ENCODE results near the gene KPTN. TPM values are rescaled to one million over a fixed set of nuclear protein-coding genes. Genes with fewer than 3 reads are reported as not detected.

The KPTN gene
- total RNA-seq, 4 donors from 2014 or later = 3.5 to 9.0 (median 5.9) TPM

GRCh38 chr19:47521473-47522180, 37.6 kb upstream of the KPTN start:
- intact Hi-C loops (cut with DNase I; ENCODE audit: low total_unique reads) = loop anchor here (10.0 kb wide), 1 partner anchor 73 kb away; no protein-coding TSS in a partner anchor
- WGBS, 2 donors = 58 to 68% methylated on average over 20 of the region's 20 CpGs
- TF ChIP-seq CTCF (IDR thresholded peaks at IDR 0.05) (no peak), POLR2A (IDR thresholded peaks at IDR 0.05) (no peak)
- H3K4me3 ChIP-seq (ENCODE audit: low read depth, poor library complexity, severe bottlenecking) = no peak overlapping the region
- no peak for DNase-seq (ENCODE audit: low spot score in 2 of 2)

DNA sequence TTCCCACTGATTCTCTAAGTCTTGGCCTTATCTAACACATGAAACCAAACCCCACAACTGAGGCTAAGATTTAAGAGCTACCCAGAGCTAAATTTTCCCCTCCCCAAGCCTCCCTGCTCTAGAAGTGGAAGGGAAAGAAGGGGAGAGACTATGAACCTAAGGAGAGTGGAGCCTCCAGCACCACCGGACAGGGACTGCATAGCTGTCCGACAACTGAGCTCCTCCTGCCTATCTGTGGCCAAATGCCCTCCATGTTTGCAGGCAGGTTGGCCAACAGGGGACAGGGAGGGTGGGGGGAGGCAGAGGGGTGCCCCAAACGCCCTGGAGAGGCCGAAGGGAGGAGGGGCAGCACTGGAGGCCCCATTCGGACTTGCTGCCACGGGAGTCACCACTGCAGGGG, 36.8 kb upstream of the KPTN start:
- TF ChIP-seq CTCF (IDR thresholded peaks at IDR 0.05) = no peak
- 81 to 85% methylated on average over 2 to 6 of the region's 6 CpGs for WGBS, 2 donors
- DNase-seq (ENCODE audit: low spot score in 2 of 2) = no peak
- H3K4me3 ChIP-seq (ENCODE audit: low read depth, poor library complexity, severe bottlenecking) = no peak overlapping the region
- intact Hi-C loops (cut with DNase I; ENCODE audit: low total_unique reads) = loop anchor here (10.0 kb wide), 1 partner anchor 74 kb away; no protein-coding TSS in a partner anchor

GRCh38 chr19:47520343-47520806, 36.4 kb upstream of the KPTN start:
- no peak overlapping the region for H3K4me3 ChIP-seq (ENCODE audit: low read depth, poor library complexity, severe bottlenecking)
- no peak for DNase-seq (ENCODE audit: low spot score in 2 of 2)
- WGBS, 2 donors = 80 to 86% methylated on average over 10 of the region's 10 CpGs
- intact Hi-C loops (cut with DNase I; ENCODE audit: low total_unique reads) = loop anchor here (10.0 kb wide), 1 partner anchor 74 kb away; no protein-coding TSS in a partner anchor
- no peak for TF ChIP-seq POLR2A (IDR thresholded peaks at IDR 0.05)
- TF ChIP-seq CTCF (IDR thresholded peaks at IDR 0.05) = no peak

GRCh38 chr19:47518854-47519253, 34.8 kb upstream of the KPTN start:
- intact Hi-C loops (cut with DNase I; ENCODE audit: low total_unique reads) = no loop called here
- no peak for DNase-seq (ENCODE audit: low spot score in 2 of 2)
- WGBS, 2 donors = 89% methylated on average over 9 of the region's 9 CpGs
- no peak for TF ChIP-seq POLR2A (IDR thresholded peaks at IDR 0.05)
- no peak for TF ChIP-seq CTCF (IDR thresholded peaks at IDR 0.05)
- H3K4me3 ChIP-seq (ENCODE audit: low read depth, poor library complexity, severe bottlenecking) = no peak overlapping the region

GRCh38 chr19:47518139-47518538, 34.1 kb upstream of the KPTN start:
- TF ChIP-seq POLR2A (IDR thresholded peaks at IDR 0.05) = no peak
- TF ChIP-seq CTCF (IDR thresholded peaks at IDR 0.05) = no peak
- WGBS, 2 donors = 63 to 68% methylated on average over 4 of the region's 4 CpGs
- no peak overlapping the region for H3K4me3 ChIP-seq (ENCODE audit: low read depth, poor library complexity, severe bottlenecking)
- intact Hi-C loops (cut with DNase I; ENCODE audit: low total_unique reads) = no loop called here
- no peak for DNase-seq (ENCODE audit: low spot score in 2 of 2)

Measured in lower leg skin (tissue), 4 donors.